Neutrophil (primary cell): ENCODE measurements around the gene ETV5.

Experiments used
- H3K27ac ChIP-seq: fragments of 200-600 bp; sonication (generic); 2 replicates; pipeline ENCODE4 v1.5.1; 2016; ENCODE audit warnings: mild to moderate bottlenecking, moderate library complexity
- H3K27me3 ChIP-seq: fragments of 200-600 bp; sonication (generic); 2 replicates; pipeline ENCODE4 v1.6.0; 2016; ENCODE audit warnings: mild to moderate bottlenecking
- H3K36me3 ChIP-seq: fragments of 200-600 bp; sonication (generic); 2 replicates; pipeline ENCODE4 v1.5.1; 2017
- H3K4me1 ChIP-seq, 2 experiments: fragments of 200-600 bp in 1 of 2; sonication (generic) in 1 of 2; 1 replicate in 1 of 2; 2 replicates in 1 of 2; pipeline versions ENCODE4 v1.5.1 to v1.6.1; 2013 to 2016; ENCODE audit warnings: low read depth in 1 of 2, low read length in 1 of 2, mild to moderate bottlenecking in 1 of 2, moderate library complexity in 1 of 2; ENCODE audit not compliant: control insufficient read depth in 1 of 2, insufficient read depth in 1 of 2
- H3K4me3 ChIP-seq, 2 experiments: fragments of 200-600 bp in 1 of 2; sonication (generic) in 1 of 2; 1 replicate in 1 of 2; 2 replicates in 1 of 2; pipeline ENCODE4 v1.5.1; 2013 to 2016; ENCODE audit warnings: low read depth in 1 of 2, low read length in 1 of 2, mild to moderate bottlenecking in 1 of 2, moderate library complexity in 1 of 2
- H3K9me3 ChIP-seq: fragments of 200-600 bp; sonication (generic); 2 replicates; pipeline ENCODE4 v1.5.1; 2016
- CTCF ChIP-seq: fragments of 200-600 bp; sonication (generic); IDR thresholded peaks from 2 replicates; pipeline ENCODE4 v1.5.1; 2016; ENCODE audit warnings: antibody characterized with exemption

ETV5 gene

GRCh38 chr3:186014866-186015265 is 94.0 kb downstream of the ETV5 start:
- no peak overlapping the region for H3K27ac ChIP-seq
- no peak overlapping the region for H3K4me3 ChIP-seq
- H3K9me3 ChIP-seq, result no peaks in the 10 kb centered on the region
- H3K36me3 ChIP-seq, result no peaks in the 10 kb centered on the region
- H3K4me1 ChIP-seq, result no peaks in the 10 kb centered on the region
- H3K27me3 ChIP-seq, result no peaks in the 10 kb centered on the region
- no peak for TF ChIP-seq CTCF

GRCh38 chr3:186013312-186013711 is 95.6 kb downstream of the ETV5 start:
- Histone ChIP-seq H3K9me3 (no peaks in the 10 kb centered on the region), H3K4me1 (no peaks in the 10 kb centered on the region), H3K36me3 (no peaks in the 10 kb centered on the region), H3K27me3 (no peaks in the 10 kb centered on the region), H3K27ac (no peak overlapping the region), H3K4me3 (no peak overlapping the region)
- TF ChIP-seq CTCF, result no peak

- no peaks in the 10 kb centered on the region for H3K4me1 ChIP-seq
- no peak overlapping the region for H3K27ac ChIP-seq
- H3K4me3 ChIP-seq, result no peak overlapping the region
- no peaks in the 10 kb centered on the region for H3K27me3 ChIP-seq
- no peak for TF ChIP-seq CTCF
- H3K9me3 ChIP-seq, result no peaks in the 10 kb centered on the region
- no peaks in the 10 kb centered on the region for H3K36me3 ChIP-seq
Observed at GRCh38 chr3:186012137-186012536, 96.8 kb downstream of the ETV5 start.

- no peak for TF ChIP-seq CTCF
- Histone ChIP-seq H3K9me3 (no peaks in the 10 kb centered on the region), H3K27ac (no peak overlapping the region), H3K27me3 (peaks cover 37% of the 10 kb centered on the region), H3K4me1 (no peaks in the 10 kb centered on the region), H3K36me3 (no peaks in the 10 kb centered on the region), H3K4me3 (no peak overlapping the region)
Observed at GRCh38 chr3:186004671-186005070, 104.2 kb downstream of the ETV5 start.

- no peaks in the 10 kb centered on the region for H3K4me1 ChIP-seq
- TF ChIP-seq CTCF, result no peak
Observed at GRCh38 chr3:186004209-186004608, 104.7 kb downstream of the ETV5 start.

GRCh38 chr3:186003610-186004009 is 105.3 kb downstream of the ETV5 start:
- Histone ChIP-seq H3K4me1 (no peaks in the 10 kb centered on the region), H3K9me3 (no peaks in the 10 kb centered on the region)

More at GRCh38 chr3:186004209-186004608, 104.7 kb downstream of the ETV5 start:
- Histone ChIP-seq H3K27me3 (peaks cover 37% of the 10 kb centered on the region), H3K9me3 (no peaks in the 10 kb centered on the region), H3K27ac (no peak overlapping the region), H3K36me3 (no peaks in the 10 kb centered on the region), H3K4me3 (no peak overlapping the region)

More at GRCh38 chr3:186003610-186004009, 105.3 kb downstream of the ETV5 start:
- TF ChIP-seq CTCF, result no peak
- no peak overlapping the region for H3K4me3 ChIP-seq
- H3K36me3 ChIP-seq, result no peaks in the 10 kb centered on the region
- H3K27me3 ChIP-seq, result peaks cover 37% of the 10 kb centered on the region
- H3K27ac ChIP-seq, result no peak overlapping the region
